Measurements from ENCODE around the gene IRS2. TPM values are rescaled to one million over a fixed set of nuclear protein-coding genes. Genes with fewer than 3 reads are reported as not detected.

The IRS2 gene
- total RNA-seq, 1 experiment from 2014 or later: 9.2 TPM

- TF ChIP-seq, protein P1, sequence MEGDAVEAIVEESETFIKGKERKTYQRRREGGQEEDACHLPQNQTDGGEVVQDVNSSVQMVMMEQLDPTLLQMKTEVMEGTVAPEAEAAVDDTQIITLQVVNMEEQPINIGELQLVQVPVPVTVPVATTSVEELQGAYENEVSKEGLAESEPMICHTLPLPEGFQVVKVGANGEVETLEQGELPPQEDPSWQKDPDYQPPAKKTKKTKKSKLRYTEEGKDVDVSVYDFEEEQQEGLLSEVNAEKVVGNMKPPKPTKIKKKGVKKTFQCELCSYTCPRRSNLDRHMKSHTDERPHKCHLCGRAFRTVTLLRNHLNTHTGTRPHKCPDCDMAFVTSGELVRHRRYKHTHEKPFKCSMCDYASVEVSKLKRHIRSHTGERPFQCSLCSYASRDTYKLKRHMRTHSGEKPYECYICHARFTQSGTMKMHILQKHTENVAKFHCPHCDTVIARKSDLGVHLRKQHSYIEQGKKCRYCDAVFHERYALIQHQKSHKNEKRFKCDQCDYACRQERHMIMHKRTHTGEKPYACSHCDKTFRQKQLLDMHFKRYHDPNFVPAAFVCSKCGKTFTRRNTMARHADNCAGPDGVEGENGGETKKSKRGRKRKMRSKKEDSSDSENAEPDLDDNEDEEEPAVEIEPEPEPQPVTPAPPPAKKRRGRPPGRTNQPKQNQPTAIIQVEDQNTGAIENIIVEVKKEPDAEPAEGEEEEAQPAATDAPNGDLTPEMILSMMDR (IDR thresholded peaks at IDR 0.05 in 2 of 3, conservative IDR thresholded peaks at IDR 0.05 in 1 of 3; ENCODE audit: borderline replicate concordance in 1 of 3, insufficient read depth in 1 of 3, low read depth in 2 of 3, low read length in 2 of 3): no peak
- no peak for TF ChIP-seq EZH2phosphoT487 (IDR thresholded peaks at IDR 0.05; ENCODE audit: borderline replicate concordance)
- no peak for TF ChIP-seq FOSL1 (IDR thresholded peaks at IDR 0.05; ENCODE audit: low read depth)
- TF ChIP-seq EZH2 (IDR thresholded peaks at IDR 0.05): no peak
- no peak for TF ChIP-seq TCF7L2 (IDR thresholded peaks at IDR 0.05; ENCODE audit: borderline replicate concordance, extremely low read depth, insufficient read depth, insufficient read length)
- TF ChIP-seq JUND (IDR thresholded peaks at IDR 0.05): no peak
- TF ChIP-seq CEBPB (IDR thresholded peaks at IDR 0.05; ENCODE audit: low read depth): no peak
- TF ChIP-seq, protein P2, sequence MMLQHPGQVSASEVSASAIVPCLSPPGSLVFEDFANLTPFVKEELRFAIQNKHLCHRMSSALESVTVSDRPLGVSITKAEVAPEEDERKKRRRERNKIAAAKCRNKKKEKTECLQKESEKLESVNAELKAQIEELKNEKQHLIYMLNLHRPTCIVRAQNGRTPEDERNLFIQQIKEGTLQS (IDR thresholded peaks at IDR 0.05): no peak
- intact Hi-C loops (cut with micrococcal nuclease): loop anchor here (5.0 kb wide), 1 partner anchor 317 kb away; no protein-coding TSS in a partner anchor
- CTCF ChIA-PET: interaction anchor here (0.9 kb wide), 1 partner anchor 875 kb away, joined by 3 read pairs; no protein-coding TSS in a partner anchor
- no peak overlapping the region for H2AFZ ChIP-seq (ENCODE audit: low read depth, low read length, poor library complexity, severe bottlenecking)
- no peaks in the 10 kb centered on the region for H4K20me1 ChIP-seq (ENCODE audit: insufficient read depth)
- H3K36me3 ChIP-seq (ENCODE audit: control insufficient read depth in 1 of 2, insufficient read depth in 2 of 2, low read length in 2 of 2): no peaks in the 10 kb centered on the region
- RAD21 ChIA-PET (ENCODE audit: low non-redundant PET in 1 of 2, low total read pairs in 2 of 2, uncharacterized antibody in 2 of 2, unreplicated experiment in 2 of 2): no interaction called here
- ATAC-seq: no peak
- no peaks in the 10 kb centered on the region for H3K9me3 ChIP-seq (ENCODE audit: control insufficient read depth in 1 of 2, insufficient read depth in 1 of 2, low read depth in 1 of 2, low read length in 2 of 2)
- H3K4me1 ChIP-seq (ENCODE audit: control insufficient read depth in 1 of 2, insufficient read depth in 2 of 2, low read length in 2 of 2): peaks cover 0 to 13% of the 10 kb centered on the region in 2 experiments; a peak in 3 of 4 replicates
- H3K27me3 ChIP-seq (ENCODE audit: insufficient read depth, low read length): no peaks in the 10 kb centered on the region
- DNase-seq (ENCODE audit: low read depth, low spot score): no peak
- no peak overlapping the region for H3K9ac ChIP-seq (ENCODE audit: low read length)
- no peak overlapping the region for H3K4me3 ChIP-seq (replicated peaks in 1 of 2; ENCODE audit: low read depth in 1 of 2, low read length in 2 of 2)
- no peaks in the 10 kb centered on the region for H3K9me2 ChIP-seq (ENCODE audit: insufficient read depth)
- no peaks in the 10 kb centered on the region; the same call in 1 of the 2 replicates for H3K79me2 ChIP-seq (ENCODE audit: insufficient read depth, low read length)
- no peak overlapping the region for H3K27ac ChIP-seq (ENCODE audit: low read depth, low read length)
- H3K4me2 ChIP-seq (ENCODE audit: low read length): no peak overlapping the region
- no TSS peak for BruUV-seq (replicated peaks)
- POLR2A ChIA-PET: no interaction called here
These were observed 3.7 kb upstream of the IRS2 start for GRCh38 chr13:109790086-109790485.
